HFFc6 (cell line): ENCODE data around the gene TIMP2. TPM values are rescaled to one million over a fixed set of nuclear protein-coding genes. Genes with fewer than 3 reads are reported as not detected.
"Not testable (repeated sequence)": the region's sequence is repeated elsewhere in the genome, so short reads cannot be mapped to it uniquely, and the experiment has no call there.

Experiments used
- DNase-seq: peaks from one replicate; pipeline ENCODE4 v3.0.0-alpha.2; 2018
- H3K27ac Mint-ChIP-seq: 2 replicates; pipeline ENCODE4 v1.8.0; 2020; ENCODE audit warnings: mild to moderate bottlenecking, mixed read lengths
- H3K27me3 Mint-ChIP-seq: 2 replicates; pipeline ENCODE4 v1.8.0; 2021; ENCODE audit warnings: mild to moderate bottlenecking, moderate library complexity, mixed read lengths; ENCODE audit not compliant: insufficient read depth
- H3K36me3 Mint-ChIP-seq: 2 replicates; pipeline ENCODE4 v1.8.0; 2021; ENCODE audit warnings: low read depth, mixed read lengths
- H3K4me1 Mint-ChIP-seq: 2 replicates; pipeline ENCODE4 v1.8.0; 2020; ENCODE audit warnings: low read depth, mixed read lengths
- H3K4me3 Mint-ChIP-seq: 2 replicates; pipeline ENCODE4 v1.8.0; 2020; ENCODE audit warnings: mild to moderate bottlenecking, moderate library complexity, mixed read lengths
- H3K9me3 Mint-ChIP-seq: 2 replicates; pipeline ENCODE4 v1.8.0; 2020; ENCODE audit warnings: mild to moderate bottlenecking, mixed read lengths
- CTCF ChIP-seq: fragments of 200-600 bp; sonication (generic); IDR thresholded peaks from 2 replicates; pipeline ENCODE4 v1.5.0; 2021; ENCODE audit warnings: antibody characterized with exemption, mild to moderate bottlenecking
- total RNA-seq, 6 experiments: library from RNA; stranded (reverse); fragmentation: NEBNext Ultra II Directional; extraction: Animal tissue kit (Norgen Biotek cat#: 25700); gene quantifications; 2 replicates in 1 of 6; 3 replicates in 5 of 6; pipeline ENCODE4 v1.2.3, GENCODE V29; 2021

Gene TIMP2
- total RNA-seq, 6 experiments from 2014 or later, result 547 to 705 (median 601) TPM

DNA sequence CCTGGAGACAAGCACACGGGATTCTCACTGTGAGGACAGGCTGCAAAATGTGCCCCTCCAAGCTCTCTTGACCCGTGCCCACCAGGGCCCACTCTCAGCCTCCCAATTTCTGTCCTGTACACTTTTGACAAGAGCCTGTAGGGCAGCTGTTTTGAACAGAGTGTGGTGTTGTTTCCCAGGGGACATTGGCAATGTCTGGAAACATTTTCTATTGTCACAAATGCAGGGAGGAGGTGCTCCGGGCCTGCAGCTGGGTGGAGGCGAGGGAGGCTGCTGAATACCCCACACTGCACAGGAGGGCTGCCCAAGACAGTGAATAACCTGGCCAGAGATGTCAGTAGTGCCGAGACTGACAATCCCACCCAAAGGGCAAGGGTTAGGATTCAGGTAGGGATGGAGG lies 32.7 kb downstream of the TIMP2 start:
- H3K4me1 Mint-ChIP-seq, result peaks cover 24% of the 10 kb centered on the region
- H3K36me3 Mint-ChIP-seq, result peaks cover 31% of the 10 kb centered on the region
- no peak for DNase-seq
- H3K27ac Mint-ChIP-seq, result no peak overlapping the region
- no peak for TF ChIP-seq CTCF
- H3K9me3 Mint-ChIP-seq, result no peaks in the 10 kb centered on the region
- peaks cover 4% of the 10 kb centered on the region for H3K27me3 Mint-ChIP-seq
- no peak overlapping the region for H3K4me3 Mint-ChIP-seq

DNA sequence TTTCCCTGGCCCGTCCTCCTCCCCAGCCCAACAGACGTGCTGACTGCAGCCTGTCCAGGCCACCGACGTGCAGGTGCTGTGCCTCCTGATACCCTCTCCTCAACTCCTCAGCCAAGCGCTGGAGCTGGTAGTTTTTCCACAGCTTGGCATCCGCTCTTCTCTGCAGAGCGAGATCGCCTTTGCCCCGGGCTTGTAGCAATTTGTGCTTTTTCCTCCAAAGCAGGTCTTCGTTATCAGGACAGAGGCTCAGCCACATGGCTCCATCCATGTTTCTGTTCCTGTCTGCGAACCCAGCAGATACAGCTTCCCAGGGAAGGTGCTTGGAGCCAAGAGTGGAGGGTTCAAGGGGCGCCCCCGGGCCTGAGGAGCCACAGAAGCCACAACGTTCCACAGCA lies 33.1 kb downstream of the TIMP2 start:
- Mint-ChIP-seq H3K9me3 (no peaks in the 10 kb centered on the region), H3K4me3 (no peak overlapping the region), H3K27ac (no peak overlapping the region), H3K27me3 (peaks cover 4% of the 10 kb centered on the region), H3K36me3 (peaks cover 31% of the 10 kb centered on the region), H3K4me1 (peaks cover 20% of the 10 kb centered on the region)
- no peak for DNase-seq
- TF ChIP-seq CTCF, result no peak

GRCh38 chr17:78891406-78892061 lies 33.7 kb downstream of the TIMP2 start:
- no peak for DNase-seq
- H3K36me3 Mint-ChIP-seq, result peaks cover 31% of the 10 kb centered on the region
- peak overlapping the region; percentile 29; the same call in 1 of the 2 replicates for H3K27ac Mint-ChIP-seq
- peaks cover 25% of the 10 kb centered on the region for H3K4me1 Mint-ChIP-seq
- H3K9me3 Mint-ChIP-seq, result no peaks in the 10 kb centered on the region
- no peak for TF ChIP-seq CTCF
- H3K27me3 Mint-ChIP-seq, result peaks cover 8% of the 10 kb centered on the region
- no peak overlapping the region; the same call in 1 of the 2 replicates for H3K4me3 Mint-ChIP-seq

- TF ChIP-seq CTCF, result no peak
Measured at GRCh38 chr17:78890498-78890897, 34.7 kb downstream of the TIMP2 start.

DNA sequence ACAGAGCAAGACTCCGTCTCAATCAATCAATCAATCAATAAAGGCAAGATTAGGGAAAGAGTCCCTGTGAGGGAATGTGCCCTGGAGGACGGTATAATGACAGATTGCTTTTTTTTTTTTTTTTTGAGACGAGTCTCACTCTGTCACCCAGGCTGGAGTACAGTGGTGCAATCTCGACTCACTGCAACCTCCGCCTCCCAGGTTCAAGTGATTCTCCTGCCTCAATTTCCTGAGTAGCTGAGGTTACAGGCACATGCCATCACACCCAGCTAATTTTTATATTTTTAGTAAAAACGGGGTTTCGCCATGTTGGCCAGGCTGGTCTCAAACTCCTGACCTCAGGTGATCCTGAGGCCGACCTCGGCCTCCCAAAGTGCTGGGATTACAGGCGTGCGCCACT lies 35.1 kb downstream of the TIMP2 start:
- not testable (repeated sequence) for DNase-seq, H3K27me3 Mint-ChIP-seq, H3K4me3 Mint-ChIP-seq, H3K9me3 Mint-ChIP-seq
- peaks cover 39% of the 10 kb centered on the region for H3K4me1 Mint-ChIP-seq
- H3K27ac Mint-ChIP-seq, result peak overlapping the region; percentile 31; the same call in 1 of the 2 replicates
- peaks cover 31% of the 10 kb centered on the region for H3K36me3 Mint-ChIP-seq

More at GRCh38 chr17:78890498-78890897, 34.7 kb downstream of the TIMP2 start:
- H3K36me3 Mint-ChIP-seq, result peaks cover 31% of the 10 kb centered on the region
- no peak for DNase-seq
- H3K9me3 Mint-ChIP-seq, result no peaks in the 10 kb centered on the region
- H3K27ac Mint-ChIP-seq, result no peak overlapping the region
- H3K27me3 Mint-ChIP-seq, result peaks cover 10% of the 10 kb centered on the region
- H3K4me3 Mint-ChIP-seq, result no peak overlapping the region
- H3K4me1 Mint-ChIP-seq, result peaks cover 35% of the 10 kb centered on the region

DNA sequence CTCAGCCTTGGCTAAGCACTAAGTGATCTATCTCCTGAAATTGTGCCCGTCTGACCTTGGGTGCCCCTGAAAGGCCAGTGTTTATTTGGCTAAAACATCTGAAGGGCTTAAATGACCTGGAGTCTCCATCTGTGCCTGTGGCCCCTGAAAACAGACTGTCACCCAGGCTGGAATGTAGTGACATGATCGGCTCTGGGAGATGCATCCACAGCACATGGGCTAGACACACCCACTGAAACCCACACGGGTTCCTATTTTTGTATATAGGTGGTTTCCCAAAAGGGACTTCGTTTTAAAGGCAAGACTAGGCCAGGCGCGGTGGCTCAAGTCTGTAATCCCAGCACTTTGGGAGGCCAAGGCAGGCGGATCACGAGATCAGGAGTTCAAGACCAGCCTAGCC lies 35.7 kb downstream of the TIMP2 start:
- DNase-seq, result no peak
- Mint-ChIP-seq H3K27me3 (peaks cover 10% of the 10 kb centered on the region), H3K4me1 (peaks cover 45% of the 10 kb centered on the region), H3K4me3 (no peak overlapping the region), H3K36me3 (peaks cover 31% of the 10 kb centered on the region), H3K9me3 (no peaks in the 10 kb centered on the region), H3K27ac (no peak overlapping the region; the same call in 1 of the 2 replicates)
- TF ChIP-seq CTCF, result no peak
